Loucy (cell line): ENCODE measurements around the gene LCOR.

Experiments used
- H2AFZ ChIP-seq: fragments of 200-600 bp; sonication (generic); 2 replicates; pipeline ENCODE4 v1.6.0; 2016; ENCODE audit warnings: antibody characterized with exemption, mild to moderate bottlenecking, low read length, moderate library complexity
- H3F3A ChIP-seq: fragments of 200-600 bp; 2 replicates; pipeline ENCODE4 v1.6.0; 2016; ENCODE audit warnings: antibody characterized with exemption, low read depth, mild to moderate bottlenecking
- H3K27me3 ChIP-seq: fragments of 200-600 bp; sonication (generic); 2 replicates; pipeline ENCODE4 v1.6.1; 2014; ENCODE audit warnings: low read length, mild to moderate bottlenecking; ENCODE audit not compliant: insufficient read depth, poor library complexity, severe bottlenecking
- H3K36me3 ChIP-seq: fragments of 200-600 bp; sonication (generic); 2 replicates; pipeline ENCODE4 v1.6.1; 2016; ENCODE audit warnings: low read length; ENCODE audit not compliant: insufficient read depth
- H3K4me1 ChIP-seq: fragments of 200-600 bp; sonication (generic); 2 replicates; pipeline ENCODE4 v1.5.1; 2014; ENCODE audit warnings: low read length, mild to moderate bottlenecking; ENCODE audit not compliant: insufficient read depth, poor library complexity, severe bottlenecking
- H3K4me2 ChIP-seq: fragments of 200-600 bp; sonication (generic); 2 replicates; pipeline ENCODE4 v1.6.0; 2014; ENCODE audit warnings: antibody characterized with exemption, low read length, low read depth, mild to moderate bottlenecking; ENCODE audit not compliant: poor library complexity, severe bottlenecking
- H3K4me3 ChIP-seq: fragments of 200-600 bp; sonication (generic); 2 replicates; pipeline ENCODE4 v1.5.1; 2014; ENCODE audit warnings: low read length, mild to moderate bottlenecking, mixed read lengths; ENCODE audit not compliant: poor library complexity, severe bottlenecking
- H3K79me2 ChIP-seq: fragments of 200-600 bp; sonication (generic); 2 replicates; pipeline ENCODE4 v1.6.1; 2014; ENCODE audit warnings: low read length; ENCODE audit not compliant: insufficient read depth
- H3K9ac ChIP-seq: fragments of 200-600 bp; sonication (generic); 2 replicates; pipeline ENCODE4 v1.6.0; 2014; ENCODE audit warnings: mild to moderate bottlenecking, low read depth, low read length, moderate library complexity; ENCODE audit not compliant: poor library complexity, severe bottlenecking
- H3K9me2 ChIP-seq: fragments of 200-600 bp; sonication (generic); replicated peaks from 2 replicates; pipeline ENCODE4 v1.6.1; 2016; ENCODE audit warnings: low read depth, low read length, mixed read lengths
- H3K9me3 ChIP-seq: fragments of 200-600 bp; sonication (generic); 2 replicates; pipeline ENCODE4 v1.6.1; 2014; ENCODE audit warnings: mild to moderate bottlenecking, antibody characterized with exemption, low read length, low read depth; ENCODE audit not compliant: insufficient read depth
- H4K20me1 ChIP-seq: fragments of 200-600 bp; sonication (generic); 2 replicates; pipeline ENCODE4 v1.6.0; 2014; ENCODE audit warnings: antibody characterized with exemption, low read length, mild to moderate bottlenecking; ENCODE audit not compliant: insufficient read depth, poor library complexity, severe bottlenecking
- CTCF ChIP-seq: fragments of 200-600 bp; sonication (generic); conservative IDR thresholded peaks from 2 replicates; pipeline ENCODE4 v1.5.1; 2014; ENCODE audit warnings: mild to moderate bottlenecking, antibody characterized with exemption, low read length
- EZH2phosphoT487 ChIP-seq: fragments of 200-600 bp; IDR thresholded peaks from 2 replicates; pipeline ENCODE4 v1.6.1; 2018; ENCODE audit warnings: antibody characterized with exemption, mild to moderate bottlenecking, moderate library complexity, borderline replicate concordance

LCOR gene

GRCh38 chr10:96896884-96897589, 64.9 kb downstream of the LCOR start:
- Histone ChIP-seq H2AFZ (no peak overlapping the region), H3K9me2 (no peaks in the 10 kb centered on the region), H4K20me1 (peaks cover 62% of the 10 kb centered on the region), H3K36me3 (no peaks in the 10 kb centered on the region; the same call in 1 of the 2 replicates), H3K4me2 (no peak overlapping the region), H3K79me2 (peaks cover 94% of the 10 kb centered on the region), H3K9me3 (no peaks in the 10 kb centered on the region), H3K4me1 (no peaks in the 10 kb centered on the region), H3K27me3 (no peaks in the 10 kb centered on the region), H3K4me3 (no peak overlapping the region), H3F3A (no peaks in the 10 kb centered on the region), H3K9ac (no peak overlapping the region)
- TF ChIP-seq CTCF = no peak
- no peak for TF ChIP-seq EZH2phosphoT487

GRCh38 chr10:96902117-96902516, 70.0 kb downstream of the LCOR start:
- Histone ChIP-seq H3K27me3 (no peaks in the 10 kb centered on the region), H3K36me3 (no peaks in the 10 kb centered on the region), H3K9ac (no peak overlapping the region), H4K20me1 (peaks cover 69% of the 10 kb centered on the region), H3K9me2 (no peaks in the 10 kb centered on the region), H3K79me2 (peaks cover 96% of the 10 kb centered on the region), H3K4me2 (no peak overlapping the region), H3F3A (no peaks in the 10 kb centered on the region), H3K9me3 (no peaks in the 10 kb centered on the region), H3K4me3 (no peak overlapping the region), H3K4me1 (no peaks in the 10 kb centered on the region), H2AFZ (no peak overlapping the region)
- TF ChIP-seq EZH2phosphoT487 (no peak), CTCF (no peak)

- Histone ChIP-seq H3K9ac (no peak overlapping the region), H4K20me1 (peaks cover 69% of the 10 kb centered on the region), H3K4me3 (no peak overlapping the region), H3K9me2 (no peaks in the 10 kb centered on the region), H3F3A (no peaks in the 10 kb centered on the region), H3K4me1 (no peaks in the 10 kb centered on the region), H3K79me2 (peaks cover 95% of the 10 kb centered on the region), H3K27me3 (no peaks in the 10 kb centered on the region), H2AFZ (no peak overlapping the region), H3K9me3 (no peaks in the 10 kb centered on the region), H3K4me2 (no peak overlapping the region), H3K36me3 (peaks cover under 1% of the 10 kb centered on the region; the same call in 1 of the 2 replicates)
- TF ChIP-seq CTCF = no peak
- no peak for TF ChIP-seq EZH2phosphoT487
Measured at GRCh38 chr10:96902731-96903358, 70.7 kb downstream of the LCOR start.
